ENCODE results near the gene AASS.

Gene AASS

DNA sequence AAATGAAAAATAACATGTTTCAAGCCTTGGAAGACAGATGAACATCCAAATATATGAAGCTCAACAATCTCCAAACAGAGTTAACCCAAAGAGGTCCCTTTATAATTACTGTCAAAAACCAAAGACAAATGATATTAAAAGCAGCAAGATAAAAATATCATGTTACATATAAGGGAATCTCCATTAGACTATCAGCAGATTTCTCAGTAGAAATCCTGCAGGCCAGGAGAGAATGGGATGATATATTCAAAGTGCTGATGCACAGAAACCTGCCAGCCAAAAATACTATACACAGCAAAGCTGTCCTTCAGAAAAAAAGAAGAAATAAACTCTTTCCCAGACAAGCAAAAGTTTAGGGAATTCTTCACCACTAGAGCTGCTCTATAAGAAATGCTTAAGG, 41.0 kb downstream of the AASS start:
- DNase-seq: no peak

DNA sequence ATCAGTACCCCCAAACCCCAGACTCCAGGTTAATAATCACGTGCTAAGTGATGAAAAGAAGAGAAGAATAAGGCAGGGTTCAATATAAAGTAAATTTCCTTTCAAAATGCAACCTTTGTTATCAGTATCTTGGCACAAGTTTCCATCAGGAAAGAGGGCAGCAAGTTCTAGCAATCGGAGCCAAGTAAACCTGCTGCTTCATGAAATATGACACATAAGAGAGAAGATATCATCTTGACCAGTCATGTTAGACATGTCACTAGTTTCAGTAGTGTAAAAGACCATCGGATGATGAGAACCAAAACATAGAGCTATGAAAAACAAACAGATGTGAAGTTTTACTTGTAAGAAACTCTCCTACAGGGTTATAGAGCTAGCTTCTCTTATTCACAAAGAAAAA, 44.0 kb downstream of the AASS start:
- DNase-seq: no peak

DNA sequence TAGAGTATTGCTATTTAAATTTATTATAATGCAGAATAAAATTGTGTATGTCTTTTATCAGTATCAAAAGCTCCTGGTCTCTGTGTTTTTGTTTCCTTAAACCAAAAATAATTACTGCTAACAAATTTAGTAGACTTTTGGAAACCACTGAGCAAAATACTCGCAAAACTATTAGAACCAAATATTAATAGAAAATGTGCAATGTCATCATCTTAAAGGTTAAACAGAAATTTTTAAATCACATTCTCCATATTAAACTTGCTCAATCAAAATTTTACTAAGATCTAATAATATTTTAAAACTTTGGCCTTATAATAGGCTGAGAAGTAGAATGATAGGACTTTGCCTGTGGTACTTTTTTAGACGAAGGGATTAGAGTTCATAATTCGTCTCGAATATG, 48.4 kb downstream of the AASS start:
- no peak for DNase-seq

DNA sequence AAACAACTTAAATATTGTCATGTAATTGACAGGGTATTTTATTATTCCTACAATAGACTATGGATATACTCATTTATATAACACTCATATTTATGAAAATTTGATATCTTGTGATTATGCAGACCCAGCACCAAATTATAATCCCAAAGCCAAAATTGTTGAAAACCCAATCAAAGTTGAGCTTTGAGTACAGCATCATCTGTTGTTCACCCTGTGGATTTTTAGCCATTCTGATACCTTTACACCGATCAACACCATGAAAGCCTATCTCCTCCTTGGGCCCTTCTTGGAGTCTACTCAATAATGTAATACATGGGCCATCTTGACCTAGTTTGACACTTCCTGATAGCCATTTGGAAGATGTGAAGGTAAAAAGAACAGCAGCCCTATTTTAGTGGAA, 49.5 kb downstream of the AASS start:
- DNase-seq: no peak

DNA sequence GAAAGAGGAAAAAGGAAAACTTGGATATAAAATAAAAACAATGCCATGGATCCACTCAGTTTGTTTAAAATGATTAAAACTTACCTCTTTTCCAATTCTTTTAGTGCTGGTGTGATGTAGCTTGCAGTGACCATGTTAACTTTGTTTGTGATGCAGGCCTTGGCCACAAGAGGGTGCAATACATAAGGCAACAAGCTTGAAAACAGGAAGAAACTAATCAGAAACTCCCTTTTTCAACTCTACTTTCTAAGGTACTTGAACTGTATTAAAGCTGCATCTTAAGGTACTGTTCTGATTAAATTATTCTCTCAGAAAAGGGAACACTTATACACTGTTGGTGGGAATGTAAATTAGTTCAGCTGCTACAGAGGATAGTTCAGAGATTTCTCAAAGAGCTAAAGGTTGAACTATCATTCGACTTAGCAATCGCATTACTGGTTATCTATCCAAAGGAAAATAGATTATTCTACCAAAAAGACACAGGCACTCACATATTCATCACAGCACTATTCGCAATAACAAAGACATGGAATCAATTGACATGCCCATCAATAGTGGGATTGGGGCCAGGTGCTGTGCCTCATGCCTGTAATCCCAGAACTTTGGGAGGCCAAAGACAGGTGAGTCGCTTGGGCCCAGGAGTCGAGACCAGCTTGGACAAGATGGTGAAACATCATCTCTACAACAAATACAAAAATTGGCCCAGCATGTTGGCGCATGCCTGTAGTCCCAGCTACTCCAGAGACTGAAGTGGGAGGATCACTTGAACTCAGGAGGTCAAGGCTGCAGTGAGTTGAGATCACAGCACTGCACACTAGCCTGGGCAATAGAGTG, 50.9 kb downstream of the AASS start:
- DNase-seq: peak; percentile 58

DNA sequence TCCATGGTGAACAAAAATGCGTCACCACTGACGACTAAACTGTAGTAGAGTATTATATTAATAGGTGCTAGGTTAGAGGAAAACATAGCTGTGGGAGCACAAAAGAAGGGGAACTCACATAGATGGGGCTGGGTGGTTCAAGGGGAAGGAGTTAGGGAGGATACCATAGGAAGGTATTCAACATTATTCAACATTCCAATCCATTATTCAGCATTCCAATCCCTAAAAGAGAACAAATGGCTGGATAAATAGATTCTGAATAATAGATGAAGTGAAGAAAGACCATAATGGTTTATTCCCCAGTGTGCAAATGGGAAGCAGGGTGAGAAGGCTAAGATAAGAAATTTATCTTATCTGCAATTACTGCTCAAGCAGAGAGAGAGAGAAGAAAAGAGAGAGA, 61.4 kb downstream of the AASS start:
- no peak for DNase-seq

DNA sequence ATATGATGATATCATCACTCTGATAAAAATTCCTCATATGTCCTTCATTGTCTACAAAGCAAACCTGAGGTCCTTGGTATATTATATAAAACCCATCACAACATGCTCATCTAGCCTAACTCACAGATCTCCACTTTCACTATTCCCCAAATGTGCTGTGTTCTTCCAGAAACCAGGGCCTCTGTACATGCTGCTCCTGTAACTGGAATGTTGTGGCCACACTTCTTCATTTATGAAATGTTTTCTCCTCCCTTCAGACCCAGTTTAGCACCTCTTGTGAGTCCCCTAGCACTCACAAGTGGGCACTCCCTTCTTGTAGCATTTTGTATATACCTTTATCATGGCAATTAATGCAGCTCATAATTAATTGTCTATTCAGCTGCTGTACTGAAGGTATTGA, 61.9 kb downstream of the AASS start:
- no peak for DNase-seq

DNA sequence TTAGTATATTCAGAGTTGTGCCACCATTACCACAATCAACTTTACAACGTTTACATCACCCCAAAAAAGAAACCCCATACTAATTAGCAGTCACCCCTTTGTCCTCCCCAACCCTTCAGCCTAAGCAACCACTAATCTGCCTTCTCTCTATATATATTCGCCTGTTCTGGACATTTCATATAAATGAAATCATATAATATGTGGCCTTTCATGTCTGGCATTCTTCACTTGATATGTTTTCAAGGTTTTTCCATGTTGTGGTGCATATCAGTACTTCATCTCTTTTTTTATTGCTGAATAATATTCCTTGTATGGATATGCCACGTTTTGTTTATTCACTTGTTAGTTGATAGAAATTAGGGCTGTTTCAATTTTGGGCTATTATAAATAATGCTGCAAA, 70.4 kb downstream of the AASS start:
- DNase-seq: no peak

DNA sequence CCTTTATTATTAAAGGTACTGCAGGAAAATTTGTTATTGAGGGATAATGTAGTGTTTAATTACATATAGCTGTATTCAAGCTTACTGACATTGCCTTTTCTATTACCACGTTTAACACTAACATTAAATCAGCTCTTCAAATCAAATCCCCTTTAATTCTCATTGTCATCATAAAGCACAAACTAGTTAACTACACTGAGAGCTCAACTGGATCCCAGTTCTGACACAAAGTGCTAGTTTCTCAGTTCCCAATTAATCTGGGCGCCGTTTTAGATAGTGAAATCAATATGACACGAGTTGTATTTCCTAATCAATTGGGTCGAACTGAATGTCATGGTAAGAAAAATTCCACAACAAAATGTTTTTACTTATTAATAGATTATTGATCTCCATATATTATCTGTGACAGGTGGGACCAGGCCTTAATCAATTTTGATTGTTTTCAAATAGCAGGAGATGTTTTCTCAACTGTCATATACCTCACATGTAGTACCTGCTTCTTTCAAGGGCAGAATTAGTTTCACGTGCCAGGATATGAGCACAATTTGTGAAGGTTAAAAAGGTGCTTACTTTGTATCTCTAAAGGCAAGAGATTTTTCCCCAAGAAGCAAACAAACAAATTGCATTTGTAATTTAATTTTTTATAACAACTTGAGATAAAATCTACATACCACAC, 71.0 kb downstream of the AASS start:
- DNase-seq: no peak

DNA sequence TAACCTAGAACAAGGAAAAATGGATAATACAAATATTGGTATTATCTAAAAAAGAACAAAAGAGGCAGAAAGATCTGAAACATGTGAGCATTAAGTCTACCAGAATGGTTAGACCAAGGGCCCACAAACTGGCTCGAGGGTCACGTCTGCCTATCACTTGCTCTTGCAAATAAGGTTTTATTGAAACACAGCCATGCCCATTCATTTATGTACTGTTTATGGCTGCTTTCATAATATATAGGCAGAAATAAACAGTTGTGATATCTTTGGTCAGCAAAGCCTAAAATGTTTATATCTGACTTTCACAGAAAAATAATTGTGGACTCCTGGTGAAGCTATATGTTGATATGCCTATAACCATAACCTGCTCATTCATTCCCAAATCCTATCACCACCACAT, 71.8 kb downstream of the AASS start:
- DNase-seq: no peak

DNA sequence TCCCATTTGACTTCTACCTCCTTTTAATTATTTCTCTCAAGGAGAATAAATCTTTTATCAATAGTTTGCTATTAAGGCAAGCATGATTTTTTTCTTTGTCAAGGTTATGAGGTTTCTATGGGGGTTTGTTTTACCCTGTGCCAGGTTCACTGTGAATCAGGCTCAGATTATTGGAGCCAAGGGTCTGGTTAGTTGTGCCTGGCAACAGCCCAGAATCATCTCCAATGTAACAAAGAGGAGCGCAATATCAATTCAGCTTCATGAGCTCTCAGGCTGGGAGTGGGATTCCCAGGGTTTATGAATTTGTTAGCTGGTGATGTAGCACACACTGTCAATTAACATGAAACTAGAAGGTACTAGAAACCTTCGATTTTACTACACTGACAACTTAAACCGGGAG, 73.2 kb downstream of the AASS start:
- no peak for DNase-seq

DNA sequence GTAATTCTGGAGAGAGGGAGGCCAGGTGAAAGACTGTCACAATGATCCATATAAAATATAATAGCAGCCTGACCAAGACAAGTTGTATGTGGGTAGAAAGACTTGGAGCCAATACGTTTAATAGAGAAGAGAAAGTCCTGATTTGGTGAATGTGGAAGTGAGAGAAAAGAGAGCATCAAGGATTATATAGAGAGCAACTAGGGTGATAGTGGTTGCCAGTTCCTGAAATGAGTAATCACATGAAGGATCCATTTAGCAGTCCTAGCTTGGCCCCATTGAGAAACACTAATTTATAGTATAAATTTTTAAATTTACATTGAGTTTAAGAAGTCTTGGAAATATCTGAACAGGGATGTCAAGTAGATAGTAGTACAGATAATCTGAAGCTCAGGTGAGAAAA, 74.0 kb downstream of the AASS start:
- no peak for DNase-seq

DNA sequence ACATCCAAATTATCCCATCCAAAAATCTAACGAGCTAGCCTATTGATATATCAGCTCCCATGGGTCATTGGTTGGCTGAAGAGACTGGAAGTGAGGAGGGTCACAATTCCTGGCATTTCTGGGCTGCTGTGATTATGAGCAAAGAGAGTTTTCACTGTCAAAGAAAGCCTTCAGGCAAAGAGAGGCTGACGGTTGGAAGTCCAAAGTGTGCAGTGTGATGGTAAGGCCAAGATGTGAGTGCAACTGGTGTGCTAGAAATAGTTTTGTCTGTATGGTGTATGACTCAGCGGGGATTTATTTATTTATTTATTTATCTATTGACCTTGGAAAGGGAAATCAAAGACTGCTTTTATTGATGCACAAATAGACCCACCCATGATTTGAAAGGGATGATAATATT, 75.0 kb downstream of the AASS start:
- no peak for DNase-seq

DNA sequence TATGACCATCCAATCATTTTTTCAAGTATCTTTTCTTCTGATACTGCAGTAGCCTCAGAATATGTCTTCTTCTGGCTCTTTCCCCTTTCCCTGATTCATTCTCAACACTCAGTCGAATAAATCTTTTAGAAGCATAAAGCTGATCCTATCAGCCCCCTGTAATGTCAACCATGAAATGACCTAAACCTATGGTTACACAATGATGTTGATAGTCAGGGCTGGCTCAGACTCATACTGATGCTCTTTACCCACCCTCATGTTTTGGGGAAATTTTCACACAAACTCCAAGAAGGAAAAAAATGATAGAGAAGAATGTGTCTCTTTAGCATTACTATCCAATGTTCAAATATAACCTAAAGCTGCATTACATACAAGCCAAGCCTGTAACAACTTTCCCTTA, 76.0 kb downstream of the AASS start:
- DNase-seq: no peak

DNA sequence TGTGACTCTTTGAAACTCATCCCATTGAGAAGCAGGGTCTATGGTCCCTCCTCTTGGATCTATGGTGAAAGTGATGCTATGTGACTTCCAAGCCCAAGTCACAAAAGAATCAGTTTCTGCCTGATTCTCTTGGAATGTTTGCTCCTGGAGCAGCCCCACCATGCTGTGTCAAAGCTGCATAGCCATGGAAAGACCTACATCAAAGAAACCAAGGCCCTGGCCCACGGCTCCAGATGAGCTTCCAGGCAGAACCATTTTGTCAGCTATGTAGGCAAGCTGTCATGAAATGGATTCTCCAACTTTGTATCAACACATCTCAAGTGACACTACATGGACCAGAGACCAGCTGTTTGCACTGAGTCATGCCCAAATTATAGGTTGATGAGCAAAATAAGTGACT, 77.0 kb downstream of the AASS start:
- no peak for DNase-seq

DNA sequence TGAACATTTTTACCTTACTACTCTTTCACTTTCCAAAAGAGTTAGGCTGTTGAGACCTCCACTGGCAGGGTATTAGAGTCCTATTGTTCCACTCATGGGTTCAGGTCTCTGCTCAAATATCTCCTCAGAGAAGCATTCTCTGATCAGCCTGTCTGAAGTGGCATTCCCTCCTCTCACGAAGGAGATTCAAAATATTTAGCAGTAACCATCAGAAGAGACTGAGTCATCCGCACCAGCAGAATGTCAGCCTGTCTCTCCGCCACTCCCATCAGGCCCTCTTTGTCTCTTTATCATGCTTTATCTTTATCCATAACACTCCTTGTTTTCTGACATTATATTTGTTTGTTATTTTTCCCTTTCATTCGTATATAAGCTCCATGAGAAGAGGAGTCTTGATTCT, 79.1 kb downstream of the AASS start:
- no peak for DNase-seq

DNA sequence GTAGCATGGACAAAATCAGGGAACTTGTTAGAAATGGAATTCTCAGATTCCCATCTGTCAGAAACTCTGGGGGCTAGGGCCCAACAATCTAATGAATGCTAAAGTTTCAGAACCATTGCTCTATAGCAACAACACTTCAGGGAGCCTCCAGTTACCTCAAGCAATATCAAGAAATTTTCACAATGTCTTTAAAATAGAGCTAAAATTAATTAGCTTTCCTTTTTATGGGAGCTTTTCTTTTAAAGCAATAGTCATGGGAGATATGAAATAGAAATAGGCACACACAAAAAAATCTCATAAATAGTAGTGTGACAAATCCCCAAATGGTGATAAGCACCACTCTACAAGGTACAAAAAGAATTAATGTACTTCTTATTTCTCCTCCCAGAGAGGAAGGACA, 80.9 kb downstream of the AASS start:
- no peak for DNase-seq

DNA sequence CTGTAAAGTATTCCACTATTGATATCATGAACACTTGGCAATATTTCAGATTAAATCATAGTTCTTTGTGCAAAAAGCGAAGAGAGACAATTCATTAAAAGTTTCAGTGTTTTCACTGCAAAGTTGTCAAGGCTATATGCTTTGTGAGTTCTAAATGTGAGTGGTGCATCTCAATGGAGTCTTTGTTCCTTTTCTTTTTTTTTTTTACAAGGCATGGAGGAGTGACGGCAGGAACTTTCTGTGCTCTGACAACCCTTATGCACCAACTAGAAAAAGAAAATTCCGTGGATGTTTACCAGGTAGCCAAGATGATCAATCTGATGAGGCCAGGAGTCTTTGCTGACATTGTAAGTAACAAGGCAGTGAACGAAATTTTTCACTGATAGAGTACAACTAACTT, 84.5 kb downstream of the AASS start:
- DNase-seq: no peak

DNA sequence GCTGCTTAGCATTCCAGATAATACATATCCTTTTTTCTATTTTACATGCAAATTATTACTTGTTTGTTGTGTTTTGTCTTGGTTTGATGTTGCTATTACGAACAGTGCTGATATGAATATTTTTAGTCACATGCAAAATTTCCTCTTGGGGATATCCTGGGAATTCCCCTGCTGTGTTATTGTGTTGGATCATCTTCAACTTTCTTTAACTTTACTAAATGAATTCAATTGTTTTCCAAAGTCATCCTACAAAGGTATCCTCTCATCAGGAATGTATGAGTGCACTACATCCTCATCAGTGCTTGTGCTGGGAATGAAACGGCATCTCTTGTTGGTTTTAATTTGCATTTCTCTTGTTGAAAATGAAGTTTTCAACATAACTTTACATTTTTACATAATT, 87.1 kb downstream of the AASS start:
- DNase-seq: no peak

DNA sequence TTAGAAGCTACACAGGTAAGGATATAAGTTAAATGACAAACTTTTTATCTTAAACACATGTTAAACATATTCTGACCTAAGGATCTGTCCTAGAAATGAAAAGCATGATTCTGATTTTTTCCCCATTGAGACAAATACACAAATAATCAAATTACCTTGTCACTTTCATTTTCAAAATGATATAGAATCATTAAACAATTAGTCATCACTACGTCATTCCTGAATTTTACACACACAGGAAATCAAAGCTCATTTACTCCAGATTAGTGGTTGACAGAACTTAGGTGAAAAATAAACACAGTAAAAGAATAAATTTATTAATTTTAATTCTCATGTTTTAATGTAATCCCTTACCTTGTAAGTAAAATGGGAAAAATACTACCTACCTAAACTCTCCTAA, 89.0 kb downstream of the AASS start:
- no peak for DNase-seq

DNA sequence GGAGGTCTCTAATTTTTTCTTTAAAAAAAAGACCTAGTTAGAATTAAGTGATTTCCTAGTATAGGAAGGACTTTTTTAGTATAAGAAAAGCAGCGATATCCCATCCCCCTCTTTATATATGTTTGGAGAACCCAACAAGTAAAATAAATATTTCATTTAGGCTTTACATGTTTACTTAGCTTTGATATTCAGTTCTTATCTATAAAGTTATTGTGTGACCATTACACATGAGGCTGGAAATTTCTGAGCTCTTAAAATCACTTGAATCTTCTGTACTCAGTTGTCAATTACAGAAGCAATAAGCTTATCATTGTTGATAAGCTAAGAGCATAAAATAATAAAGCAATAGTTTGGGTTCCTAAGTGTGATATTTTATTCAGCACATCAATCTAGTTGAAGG, 89.7 kb downstream of the AASS start:
- DNase-seq: no peak

DNA sequence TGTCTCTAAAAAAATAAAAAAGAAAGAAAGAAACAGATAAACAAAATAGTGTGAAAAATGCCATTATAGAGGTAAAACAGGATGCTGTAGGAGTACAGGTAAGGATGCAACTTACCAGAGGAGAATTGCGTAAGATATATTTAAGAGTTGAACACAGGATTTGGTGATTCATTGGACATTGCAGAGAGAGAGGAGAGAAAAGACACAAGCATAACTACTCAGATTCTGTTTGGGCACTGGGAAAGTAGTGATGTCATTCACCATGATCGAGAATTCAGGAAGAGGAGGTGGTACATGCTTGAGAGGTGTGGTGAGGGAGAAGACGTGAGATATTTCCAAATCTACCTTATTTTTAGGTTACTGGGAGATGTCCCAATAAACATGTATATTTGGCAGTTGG, 97.6 kb downstream of the AASS start:
- no peak for DNase-seq

DNA sequence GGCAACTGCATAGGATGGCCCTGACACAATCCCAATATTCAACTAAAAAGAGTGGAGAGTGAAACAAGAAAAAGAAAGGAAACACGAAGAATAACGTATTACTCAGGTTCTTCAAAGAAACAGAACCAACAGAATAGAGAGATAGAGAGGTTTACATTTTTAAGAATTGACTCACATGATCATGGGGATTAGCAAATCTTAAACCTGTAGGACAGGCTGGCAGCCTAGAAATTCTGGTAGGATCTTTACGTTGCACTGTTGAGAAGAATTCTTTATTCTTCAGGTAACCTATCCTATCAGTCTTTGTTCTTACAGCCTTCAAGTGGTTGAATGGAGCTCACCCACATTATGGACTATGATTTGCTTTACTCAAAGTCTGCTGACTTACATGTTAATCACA, 103.9 kb downstream of the AASS start:
- DNase-seq: no peak

DNA sequence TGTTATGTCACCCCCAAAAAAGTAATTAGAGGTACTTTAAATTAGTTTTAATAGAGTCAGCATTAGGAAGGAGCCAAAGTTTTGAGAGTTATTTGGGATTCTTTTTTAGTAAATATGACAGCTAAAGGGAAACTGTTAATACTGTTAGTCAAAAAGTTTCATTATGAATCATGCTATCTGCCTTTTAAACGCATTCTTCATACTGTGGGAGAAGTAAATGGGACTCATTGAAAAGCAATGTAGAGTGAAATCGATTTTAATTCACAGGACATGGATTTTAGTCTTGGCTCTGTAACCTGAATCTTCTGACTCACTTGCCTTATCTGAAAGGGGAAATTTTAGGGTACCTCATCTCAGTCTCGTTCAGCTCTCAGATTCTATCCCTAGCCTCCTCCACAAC, 105.1 kb downstream of the AASS start:
- DNase-seq: no peak

DNA sequence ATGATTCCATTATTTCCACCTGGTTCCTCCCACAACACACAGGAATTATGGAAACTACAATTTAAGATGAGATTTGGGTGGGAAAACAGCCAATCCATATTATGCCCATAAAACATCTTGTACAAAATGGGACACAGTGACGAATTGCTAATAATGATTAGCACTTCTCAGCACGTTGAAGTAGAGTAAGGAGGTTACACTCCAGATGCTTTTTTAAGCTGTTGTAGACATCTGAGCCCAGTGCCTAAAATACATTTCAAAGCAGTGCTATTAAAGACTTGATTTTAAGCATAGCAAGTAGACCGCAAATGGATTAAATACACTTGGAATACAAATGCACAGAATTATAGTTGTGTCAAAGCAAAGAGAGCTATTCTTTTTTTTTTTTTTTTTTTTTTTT, 105.9 kb downstream of the AASS start:
- no peak for DNase-seq

All from stimulated activated CD4-positive, alpha-beta T cell treated with anti-CD3 and anti-CD28 coated beads, Interleukin-1b, Interleukin-23, amount 100 ng/mL, for 48 hours (primary cell).